Hematopoietic multipotent progenitor cell treated with erythropoietin and hydrocortisone succinate and interleukin-3 and kit ligand, for 15 days (in vitro differentiated cells): Measurements from ENCODE around the gene IFI16.
A peak's percentile ranks its signal among the peaks of the same experiment; 100 is the strongest.

Experiments used
- DNase-seq: peaks from one replicate; pipeline ENCODE4 v3.0.0-alpha.2; 2015; ENCODE audit warnings: low spot score

The IFI16 gene

GRCh38 chr1:159065106-159065505, 55.4 kb downstream of the IFI16 start:
- DNase-seq: no peak

- no peak for DNase-seq
These were observed 56.4 kb downstream of the IFI16 start for GRCh38 chr1:159066108-159066507.

- DNase-seq: no peak
These were observed 58.3 kb downstream of the IFI16 start for GRCh38 chr1:159067699-159068621.

- no peak for DNase-seq
These were observed 59.2 kb downstream of the IFI16 start for GRCh38 chr1:159068886-159069285.

GRCh38 chr1:159071970-159072582, 62.4 kb downstream of the IFI16 start:
- DNase-seq: peak; percentile 57

- DNase-seq: no peak
These were observed 66.9 kb downstream of the IFI16 start, which contains the start of gene AIM2 for GRCh38 chr1:159076438-159077119. TSS of gene AIM2 (minus strand) at chr1:159076766. CDS start at chr1:159073499, 3,267 bp downstream.

GRCh38 chr1:159077120-159077961, 67.6 kb downstream of the IFI16 start:
- DNase-seq: peak; percentile 36

GRCh38 chr1:159079525-159079924, 69.8 kb downstream of the IFI16 start:
- no peak for DNase-seq

GRCh38 chr1:159081626-159082025, 71.9 kb downstream of the IFI16 start:
- DNase-seq: no peak

GRCh38 chr1:159083013-159083412, 73.3 kb downstream of the IFI16 start:
- DNase-seq: no peak

GRCh38 chr1:159084152-159084551, 74.4 kb downstream of the IFI16 start:
- DNase-seq: no peak

- no peak for DNase-seq
These were observed 75.2 kb downstream of the IFI16 start for GRCh38 chr1:159084867-159085266.

GRCh38 chr1:159088050-159088449, 78.3 kb downstream of the IFI16 start:
- DNase-seq: no peak

GRCh38 chr1:159088546-159089183, 79.0 kb downstream of the IFI16 start:
- no peak for DNase-seq

- DNase-seq: peak; percentile 52
These were observed 79.6 kb downstream of the IFI16 start for GRCh38 chr1:159089184-159089791.

GRCh38 chr1:159090286-159091179, 80.8 kb downstream of the IFI16 start:
- no peak for DNase-seq

- DNase-seq: no peak
These were observed 81.5 kb downstream of the IFI16 start for GRCh38 chr1:159091180-159091560.

- DNase-seq: no peak
These were observed 81.9 kb downstream of the IFI16 start for GRCh38 chr1:159091607-159092031.

GRCh38 chr1:159092036-159092760, 82.5 kb downstream of the IFI16 start:
- DNase-seq: no peak
